Astrocyte (in vitro differentiated cells and primary cell): ENCODE results near the gene SLC9A9. TPM values are rescaled to one million over a fixed set of nuclear protein-coding genes. Genes with fewer than 3 reads are reported as not detected.

Experiments used
- DNase-seq: peaks from one replicate; pipeline ENCODE4 v3.0.0-alpha.2; 2010; ENCODE audit warnings: low read depth
- FAIRE-seq: peaks from 2 replicates; lab custom pipeline; 2011; peaks lifted over from hg19 to GRCh38; lab: Jason Lieb, UNC
- H2AFZ ChIP-seq: 2 replicates; pipeline ENCODE4 v1.6.0; 2012; ENCODE audit warnings: low read depth, low read length, inconsistent platforms
- H3K27ac ChIP-seq: 2 replicates; pipeline ENCODE4 v1.5.1; 2011; ENCODE audit warnings: low read depth, low read length, inconsistent platforms
- H3K27me3 ChIP-seq: 2 replicates; pipeline ENCODE4 v1.6.0; 2011; ENCODE audit warnings: low read length, inconsistent platforms; ENCODE audit not compliant: insufficient read depth
- H3K36me3 ChIP-seq: 2 replicates; pipeline ENCODE4 v1.5.1; 2011; ENCODE audit warnings: low read length, inconsistent platforms; ENCODE audit not compliant: insufficient read depth
- H3K4me1 ChIP-seq: 2 replicates; pipeline ENCODE4 v1.5.1; 2011; ENCODE audit warnings: low read length, inconsistent platforms; ENCODE audit not compliant: insufficient read depth
- H3K4me2 ChIP-seq: 2 replicates; pipeline ENCODE4 v1.6.0; 2012; ENCODE audit warnings: low read length, inconsistent platforms
- H3K4me3 ChIP-seq: 2 replicates; pipeline ENCODE4 v1.5.1; 2011; ENCODE audit warnings: low read depth, mild to moderate bottlenecking, low read length, inconsistent platforms; ENCODE audit not compliant: insufficient read depth
- H3K79me2 ChIP-seq: 2 replicates; pipeline ENCODE4 v1.6.0; 2012; ENCODE audit warnings: mild to moderate bottlenecking, low read length, inconsistent platforms; ENCODE audit not compliant: insufficient read depth
- H3K9ac ChIP-seq: 2 replicates; pipeline ENCODE4 v1.6.0; 2012; ENCODE audit warnings: mild to moderate bottlenecking, low read length, inconsistent platforms
- H3K9me3 ChIP-seq: 2 replicates; pipeline ENCODE4 v1.5.1; 2012; ENCODE audit warnings: low read depth, mild to moderate bottlenecking, low read length, inconsistent platforms; ENCODE audit not compliant: insufficient read depth
- H4K20me1 ChIP-seq: 2 replicates; pipeline ENCODE4 v1.6.0; 2012; ENCODE audit warnings: low read length, inconsistent platforms; ENCODE audit not compliant: insufficient read depth
- H3K27ac Mint-ChIP-seq: one replicate; pipeline ENCODE4 v1.8.0; 2021; ENCODE audit warnings: mild to moderate bottlenecking, mixed read lengths; ENCODE audit not compliant: unreplicated experiment
- H3K27me3 Mint-ChIP-seq: one replicate; pipeline ENCODE4 v1.8.0; 2021; ENCODE audit warnings: low read depth, mixed read lengths; ENCODE audit not compliant: unreplicated experiment
- H3K36me3 Mint-ChIP-seq: one replicate; pipeline ENCODE4 v1.8.0; 2021; ENCODE audit warnings: low read depth, mixed read lengths; ENCODE audit not compliant: unreplicated experiment
- H3K4me1 Mint-ChIP-seq: one replicate; pipeline ENCODE4 v1.8.0; 2021; ENCODE audit warnings: low read depth, mixed read lengths; ENCODE audit not compliant: unreplicated experiment
- H3K4me3 Mint-ChIP-seq: one replicate; pipeline ENCODE4 v1.8.0; 2021; ENCODE audit warnings: mild to moderate bottlenecking, moderate library complexity, mixed read lengths; ENCODE audit not compliant: unreplicated experiment
- H3K9me3 Mint-ChIP-seq: one replicate; pipeline ENCODE4 v1.8.0; 2021; ENCODE audit warnings: mild to moderate bottlenecking, mixed read lengths; ENCODE audit not compliant: unreplicated experiment
- CTCF ChIP-seq: IDR thresholded peaks from 2 replicates; pipeline ENCODE4 v1.5.1; 2011; ENCODE audit warnings: low read depth, mild to moderate bottlenecking, inconsistent platforms, low read length, moderate library complexity; ENCODE audit not compliant: insufficient read depth
- EZH2 ChIP-seq: IDR thresholded peaks from 2 replicates; pipeline ENCODE4 v1.6.1; 2012; ENCODE audit warnings: mild to moderate bottlenecking, low read length, inconsistent platforms; ENCODE audit not compliant: insufficient read depth
- total RNA-seq: library from RNA; stranded (reverse); gene quantifications from 2 replicates; pipeline ENCODE4 v1.2.1, GENCODE V29; 2021

SLC9A9 gene
- total RNA-seq, 1 donor from 2014 or later = 1.5 TPM

- TF ChIP-seq EZH2 (no peak), CTCF (no peak)
- no peak overlapping the region for H3K27ac Mint-ChIP-seq
- Histone ChIP-seq H3K9me3 (no peaks in the 10 kb centered on the region), H3K4me3 (no peak overlapping the region), H2AFZ (no peak overlapping the region), H3K79me2 (no peaks in the 10 kb centered on the region), H3K4me1 (no peaks in the 10 kb centered on the region), H3K27me3 (no peaks in the 10 kb centered on the region), H3K4me2 (no peak overlapping the region), H4K20me1 (no peaks in the 10 kb centered on the region), H3K27ac (no peak overlapping the region), H3K36me3 (no peaks in the 10 kb centered on the region), H3K9ac (no peak overlapping the region)
- no peaks in the 10 kb centered on the region for H3K36me3 Mint-ChIP-seq
- no peak for DNase-seq
- H3K4me1 Mint-ChIP-seq = peaks cover 3% of the 10 kb centered on the region
- no peak overlapping the region for H3K4me3 Mint-ChIP-seq
- H3K9me3 Mint-ChIP-seq = no peaks in the 10 kb centered on the region
- H3K27me3 Mint-ChIP-seq = peaks cover 4% of the 10 kb centered on the region
- FAIRE-seq = no peak
Observed at GRCh38 chr3:143352850-143353550, 495.3 kb downstream of the SLC9A9 start.

- Histone ChIP-seq H3K27ac (no peak overlapping the region), H3K9ac (no peak overlapping the region), H4K20me1 (no peaks in the 10 kb centered on the region), H3K36me3 (no peaks in the 10 kb centered on the region), H2AFZ (no peak overlapping the region), H3K4me2 (no peak overlapping the region), H3K4me3 (no peak overlapping the region), H3K4me1 (no peaks in the 10 kb centered on the region), H3K9me3 (no peaks in the 10 kb centered on the region), H3K27me3 (no peaks in the 10 kb centered on the region), H3K79me2 (no peaks in the 10 kb centered on the region)
- TF ChIP-seq EZH2 (no peak), CTCF (no peak)
- Mint-ChIP-seq H3K9me3 (no peaks in the 10 kb centered on the region), H3K36me3 (no peaks in the 10 kb centered on the region), H3K27ac (no peak overlapping the region), H3K27me3 (peaks cover 4% of the 10 kb centered on the region), H3K4me1 (peaks cover 3% of the 10 kb centered on the region), H3K4me3 (no peak overlapping the region)
- DNase-seq (no peak), FAIRE-seq (no peak)
Observed at GRCh38 chr3:143351895-143352608, 496.2 kb downstream of the SLC9A9 start.

- H3K79me2 ChIP-seq = no peaks in the 10 kb centered on the region
- Mint-ChIP-seq H3K27ac (no peak overlapping the region), H3K4me1 (peaks cover 3% of the 10 kb centered on the region), H3K36me3 (no peaks in the 10 kb centered on the region), H3K9me3 (no peaks in the 10 kb centered on the region), H3K27me3 (peaks cover 4% of the 10 kb centered on the region), H3K4me3 (no peak overlapping the region)
- TF ChIP-seq EZH2 (no peak), CTCF (no peak)
- no peak overlapping the region for H3K27ac ChIP-seq
- H3K27me3 ChIP-seq = no peaks in the 10 kb centered on the region
- H4K20me1 ChIP-seq = no peaks in the 10 kb centered on the region
- no peak for FAIRE-seq
- no peak for DNase-seq
- H3K9me3 ChIP-seq = no peaks in the 10 kb centered on the region
- H3K4me3 ChIP-seq = no peak overlapping the region
- no peak overlapping the region for H3K9ac ChIP-seq
- H3K4me1 ChIP-seq = no peaks in the 10 kb centered on the region
- H3K4me2 ChIP-seq = no peak overlapping the region
- H3K36me3 ChIP-seq = no peaks in the 10 kb centered on the region
- H2AFZ ChIP-seq = no peak overlapping the region
Observed at GRCh38 chr3:143351354-143351753, 496.9 kb downstream of the SLC9A9 start.
